GM23338 (cell line): ENCODE results near the gene FHIT. TPM values are rescaled to one million over a fixed set of nuclear protein-coding genes. Genes with fewer than 3 reads are reported as not detected.

Experiments used
- ATAC-seq: fragments of 200-7000 bp; cut with Tn5 transposase; 3 replicates; pipeline ENCODE4 v1.9.1; 2020
- DNase-seq: peaks from one replicate; pipeline ENCODE4 v3.0.0-alpha.2; 2015; ENCODE audit warnings: low spot score
- H2AFZ ChIP-seq: fragments of 200-600 bp; sonication (generic); 2 replicates; pipeline ENCODE4 v1.8.0; 2016; ENCODE audit warnings: antibody characterized with exemption, mild to moderate bottlenecking, moderate library complexity
- H3F3A ChIP-seq: fragments of 200-600 bp; sonication (generic); replicated peaks from 2 replicates; pipeline ENCODE4 v1.8.0; 2017; ENCODE audit warnings: antibody characterized with exemption, mixed run types, low read depth
- H3K27ac ChIP-seq: fragments of 200-600 bp; sonication (generic); 2 replicates; pipeline ENCODE4 v1.6.1; 2016; ENCODE audit warnings: low read depth
- H3K27me3 ChIP-seq: fragments of 200-600 bp; sonication (generic); 2 replicates; pipeline ENCODE4 v1.8.0; 2016; ENCODE audit warnings: mild to moderate bottlenecking, mixed run types, moderate library complexity; ENCODE audit not compliant: insufficient read depth
- H3K36me3 ChIP-seq: fragments of 200-600 bp; sonication (generic); 2 replicates; pipeline ENCODE4 v1.8.0; 2016; ENCODE audit warnings: mild to moderate bottlenecking; ENCODE audit not compliant: insufficient read depth
- H3K4me1 ChIP-seq: fragments of 200-600 bp; sonication (generic); 2 replicates; pipeline ENCODE4 v1.8.0; 2016; ENCODE audit warnings: mild to moderate bottlenecking, moderate library complexity; ENCODE audit not compliant: insufficient read depth
- H3K4me2 ChIP-seq: fragments of 200-600 bp; sonication (generic); 2 replicates; pipeline ENCODE4 v1.7.1; 2017; ENCODE audit warnings: mixed run types
- H3K4me3 ChIP-seq: fragments of 200-600 bp; sonication (generic); 2 replicates; pipeline ENCODE4 v1.6.1; 2016; ENCODE audit warnings: mixed run types
- H3K79me2 ChIP-seq: fragments of 200-600 bp; sonication (generic); replicated peaks from 2 replicates; pipeline ENCODE4 v1.8.0; 2017; ENCODE audit warnings: mild to moderate bottlenecking; ENCODE audit not compliant: insufficient read depth
- H3K9me2 ChIP-seq: fragments of 200-600 bp; sonication (generic); 2 replicates; pipeline ENCODE4 v1.8.0; 2017; ENCODE audit not compliant: insufficient read depth
- H4K20me1 ChIP-seq: fragments of 200-600 bp; sonication (generic); replicated peaks from 2 replicates; pipeline ENCODE4 v1.8.0; 2017; ENCODE audit warnings: mild to moderate bottlenecking; ENCODE audit not compliant: insufficient read depth
- H3K27ac Mint-ChIP-seq: 2 replicates; pipeline ENCODE4 v1.8.0; 2020; ENCODE audit warnings: inconsistent platforms, mild to moderate bottlenecking, moderate library complexity, mixed read lengths
- H3K27me3 Mint-ChIP-seq: 3 replicates; pipeline ENCODE4 v1.8.0; 2022; ENCODE audit warnings: low read depth, mild to moderate bottlenecking, moderate library complexity, mixed read lengths, inconsistent platforms; ENCODE audit not compliant: insufficient read depth, poor library complexity
- H3K36me3 Mint-ChIP-seq: 3 replicates; pipeline ENCODE4 v1.8.0; 2021; ENCODE audit warnings: low read depth, mild to moderate bottlenecking, inconsistent platforms, moderate library complexity, mixed read lengths
- H3K4me1 Mint-ChIP-seq: 3 replicates; pipeline ENCODE4 v1.8.0; 2020; ENCODE audit warnings: mild to moderate bottlenecking, inconsistent platforms, mixed read lengths
- H3K4me3 Mint-ChIP-seq: 3 replicates; pipeline ENCODE4 v1.8.0; 2021; ENCODE audit warnings: moderate library complexity, mild to moderate bottlenecking, inconsistent platforms, mixed read lengths
- H3K9me3 Mint-ChIP-seq: 3 replicates; pipeline ENCODE4 v1.8.0; 2020; ENCODE audit warnings: moderate library complexity, mild to moderate bottlenecking, inconsistent platforms, mixed read lengths
- CREB1 ChIP-seq: fragments of 250-450 bp; sonication (Bioruptor Pico); IDR thresholded peaks from 2 replicates; pipeline ENCODE4 v1.5.0; 2020; ENCODE audit warnings: low read depth, mild to moderate bottlenecking, moderate library complexity
- EZH2 ChIP-seq: fragments of 200-600 bp; sonication (generic); IDR thresholded peaks from one replicate; pipeline ENCODE4 v1.8.0; 2017; ENCODE audit warnings: antibody characterized with exemption, mild to moderate bottlenecking, low read depth; ENCODE audit not compliant: unreplicated experiment
- EZH2phosphoT487 ChIP-seq: fragments of 200-600 bp; sonication (generic); IDR thresholded peaks from one replicate; pipeline ENCODE4 v1.8.1; 2018; ENCODE audit warnings: antibody characterized with exemption; ENCODE audit not compliant: unreplicated experiment
- NANOG ChIP-seq: IDR thresholded peaks from 2 replicates; pipeline ENCODE4 v1.6.1; 2016; ENCODE audit warnings: antibody characterized with exemption, borderline replicate concordance
- POLR2AphosphoS5 ChIP-seq: IDR thresholded peaks from 2 replicates; pipeline ENCODE4 v1.6.1; 2016; ENCODE audit warnings: antibody characterized with exemption, low read depth
- STAT1 ChIP-seq: IDR thresholded peaks from one replicate; pipeline ENCODE4 v1.6.1; 2016; ENCODE audit warnings: antibody characterized with exemption; ENCODE audit not compliant: unreplicated experiment
- ZNF114 ChIP-seq: fragments of 250-450 bp; sonication (Bioruptor Pico); IDR thresholded peaks from 2 replicates; pipeline ENCODE4 v1.5.0; 2020; ENCODE audit warnings: mild to moderate bottlenecking, moderate library complexity
- ZNF331 ChIP-seq: fragments of 250-450 bp; sonication (Bioruptor Pico); IDR thresholded peaks from 2 replicates; pipeline ENCODE4 v1.5.0; 2020; ENCODE audit warnings: low read depth, mild to moderate bottlenecking, moderate library complexity
- polyA plus RNA-seq: library from polyadenylated mRNA; unstranded; fragments of >200 nt; fragmentation: Nextera tagmentation; extraction: Ambion mirVana; gene quantifications from 2 replicates; pipeline ENCODE4 v1.2.1, GENCODE V29; 2016
- total RNA-seq: library from RNA; depleted of rRNA; stranded (reverse); fragments of >200 nt; shearing (Covaris generic); gene quantifications from 2 replicates; pipeline ENCODE4 v1.2.3, GENCODE V29; 2014
- TF ChIP-seq, protein P1 (sequence below): IDR thresholded peaks from 2 replicates; pipeline ENCODE4 v1.6.1; 2016; ENCODE audit warnings: antibody characterized with exemption
- TF ChIP-seq, protein P2 (sequence below): IDR thresholded peaks from one replicate; pipeline ENCODE4 v1.6.1; 2018; ENCODE audit warnings: antibody characterized with exemption; ENCODE audit not compliant: unreplicated experiment
- TF ChIP-seq, protein P3 (sequence below), 2 experiments: fragments of 200-600 bp in 1 of 2; sonication (generic) in 1 of 2; conservative IDR thresholded peaks; 2 replicates each; pipeline versions ENCODE4 v1.5.1 to v1.6.1; 2016 to 2017; ENCODE audit warnings: antibody characterized with exemption in 2 of 2, low read depth in 2 of 2, mild to moderate bottlenecking in 2 of 2, moderate library complexity in 1 of 2

The FHIT gene
- total and polyA plus RNA-seq, 2 experiments from 2014 or later: 3.0 to 8.3 TPM

DNA sequence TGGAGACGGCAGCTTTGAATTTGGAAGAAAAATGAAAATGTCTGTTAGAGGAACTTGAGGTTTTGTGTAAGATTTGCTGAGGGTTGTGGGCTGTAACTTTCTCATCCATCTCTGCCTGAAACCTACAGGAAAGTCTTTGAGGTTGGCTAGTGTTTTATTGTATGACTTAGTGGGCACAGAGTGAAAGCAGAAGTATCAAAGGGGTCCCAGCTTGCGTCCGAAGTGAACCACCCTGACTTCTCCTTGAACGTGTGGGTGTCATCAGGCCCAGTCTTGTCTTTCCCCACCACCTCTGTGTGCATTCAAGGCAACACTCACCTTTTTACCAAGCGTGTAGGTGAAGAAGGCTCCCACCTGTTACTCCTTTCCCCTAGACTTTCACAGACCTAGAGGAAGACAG, 1519.3 kb downstream of the FHIT start:
- Mint-ChIP-seq H3K36me3 (no peaks in the 10 kb centered on the region), H3K27ac (no peak overlapping the region), H3K9me3 (no peaks in the 10 kb centered on the region; the same call in 2 of the 3 replicates), H3K4me3 (no peak overlapping the region), H3K4me1 (peaks cover 9% of the 10 kb centered on the region; the same call in 2 of the 3 replicates), H3K27me3 (no peaks in the 10 kb centered on the region)
- Histone ChIP-seq H4K20me1 (no peaks in the 10 kb centered on the region), H3K9me2 (peaks cover 15% of the 10 kb centered on the region), H3K4me2 (no peak overlapping the region), H3K79me2 (no peaks in the 10 kb centered on the region), H2AFZ (no peak overlapping the region), H3K4me1 (no peaks in the 10 kb centered on the region), H3K27ac (no peak overlapping the region), H3K27me3 (no peaks in the 10 kb centered on the region), H3F3A (no peaks in the 10 kb centered on the region), H3K4me3 (no peak overlapping the region), H3K36me3 (no peaks in the 10 kb centered on the region)
- DNase-seq (no peak), ATAC-seq (no peak)
- TF ChIP-seq ZNF114 (CRISPR knock-in tag): no peak
- TF ChIP-seq EZH2: no peak
- TF ChIP-seq POLR2AphosphoS5: no peak
- TF ChIP-seq, protein P1, sequence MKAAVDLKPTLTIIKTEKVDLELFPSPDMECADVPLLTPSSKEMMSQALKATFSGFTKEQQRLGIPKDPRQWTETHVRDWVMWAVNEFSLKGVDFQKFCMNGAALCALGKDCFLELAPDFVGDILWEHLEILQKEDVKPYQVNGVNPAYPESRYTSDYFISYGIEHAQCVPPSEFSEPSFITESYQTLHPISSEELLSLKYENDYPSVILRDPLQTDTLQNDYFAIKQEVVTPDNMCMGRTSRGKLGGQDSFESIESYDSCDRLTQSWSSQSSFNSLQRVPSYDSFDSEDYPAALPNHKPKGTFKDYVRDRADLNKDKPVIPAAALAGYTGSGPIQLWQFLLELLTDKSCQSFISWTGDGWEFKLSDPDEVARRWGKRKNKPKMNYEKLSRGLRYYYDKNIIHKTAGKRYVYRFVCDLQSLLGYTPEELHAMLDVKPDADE: no peak
- TF ChIP-seq NANOG: no peak
- TF ChIP-seq EZH2phosphoT487: no peak
- TF ChIP-seq, protein P2, sequence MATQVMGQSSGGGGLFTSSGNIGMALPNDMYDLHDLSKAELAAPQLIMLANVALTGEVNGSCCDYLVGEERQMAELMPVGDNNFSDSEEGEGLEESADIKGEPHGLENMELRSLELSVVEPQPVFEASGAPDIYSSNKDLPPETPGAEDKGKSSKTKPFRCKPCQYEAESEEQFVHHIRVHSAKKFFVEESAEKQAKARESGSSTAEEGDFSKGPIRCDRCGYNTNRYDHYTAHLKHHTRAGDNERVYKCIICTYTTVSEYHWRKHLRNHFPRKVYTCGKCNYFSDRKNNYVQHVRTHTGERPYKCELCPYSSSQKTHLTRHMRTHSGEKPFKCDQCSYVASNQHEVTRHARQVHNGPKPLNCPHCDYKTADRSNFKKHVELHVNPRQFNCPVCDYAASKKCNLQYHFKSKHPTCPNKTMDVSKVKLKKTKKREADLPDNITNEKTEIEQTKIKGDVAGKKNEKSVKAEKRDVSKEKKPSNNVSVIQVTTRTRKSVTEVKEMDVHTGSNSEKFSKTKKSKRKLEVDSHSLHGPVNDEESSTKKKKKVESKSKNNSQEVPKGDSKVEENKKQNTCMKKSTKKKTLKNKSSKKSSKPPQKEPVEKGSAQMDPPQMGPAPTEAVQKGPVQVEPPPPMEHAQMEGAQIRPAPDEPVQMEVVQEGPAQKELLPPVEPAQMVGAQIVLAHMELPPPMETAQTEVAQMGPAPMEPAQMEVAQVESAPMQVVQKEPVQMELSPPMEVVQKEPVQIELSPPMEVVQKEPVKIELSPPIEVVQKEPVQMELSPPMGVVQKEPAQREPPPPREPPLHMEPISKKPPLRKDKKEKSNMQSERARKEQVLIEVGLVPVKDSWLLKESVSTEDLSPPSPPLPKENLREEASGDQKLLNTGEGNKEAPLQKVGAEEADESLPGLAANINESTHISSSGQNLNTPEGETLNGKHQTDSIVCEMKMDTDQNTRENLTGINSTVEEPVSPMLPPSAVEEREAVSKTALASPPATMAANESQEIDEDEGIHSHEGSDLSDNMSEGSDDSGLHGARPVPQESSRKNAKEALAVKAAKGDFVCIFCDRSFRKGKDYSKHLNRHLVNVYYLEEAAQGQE: no peak
- TF ChIP-seq, protein P3, sequence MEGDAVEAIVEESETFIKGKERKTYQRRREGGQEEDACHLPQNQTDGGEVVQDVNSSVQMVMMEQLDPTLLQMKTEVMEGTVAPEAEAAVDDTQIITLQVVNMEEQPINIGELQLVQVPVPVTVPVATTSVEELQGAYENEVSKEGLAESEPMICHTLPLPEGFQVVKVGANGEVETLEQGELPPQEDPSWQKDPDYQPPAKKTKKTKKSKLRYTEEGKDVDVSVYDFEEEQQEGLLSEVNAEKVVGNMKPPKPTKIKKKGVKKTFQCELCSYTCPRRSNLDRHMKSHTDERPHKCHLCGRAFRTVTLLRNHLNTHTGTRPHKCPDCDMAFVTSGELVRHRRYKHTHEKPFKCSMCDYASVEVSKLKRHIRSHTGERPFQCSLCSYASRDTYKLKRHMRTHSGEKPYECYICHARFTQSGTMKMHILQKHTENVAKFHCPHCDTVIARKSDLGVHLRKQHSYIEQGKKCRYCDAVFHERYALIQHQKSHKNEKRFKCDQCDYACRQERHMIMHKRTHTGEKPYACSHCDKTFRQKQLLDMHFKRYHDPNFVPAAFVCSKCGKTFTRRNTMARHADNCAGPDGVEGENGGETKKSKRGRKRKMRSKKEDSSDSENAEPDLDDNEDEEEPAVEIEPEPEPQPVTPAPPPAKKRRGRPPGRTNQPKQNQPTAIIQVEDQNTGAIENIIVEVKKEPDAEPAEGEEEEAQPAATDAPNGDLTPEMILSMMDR (conservative IDR thresholded peaks at IDR 0.05; ENCODE audit: low read depth in 2 of 2): no peak
- TF ChIP-seq STAT1: no peak
- TF ChIP-seq ZNF331 (CRISPR knock-in tag): no peak
- TF ChIP-seq CREB1 (CRISPR knock-in tag): no peak
